ENCODE measurements around the gene SYT8. TPM values are rescaled to one million over a fixed set of nuclear protein-coding genes. Genes with fewer than 3 reads are reported as not detected.

Gene SYT8
- polyA plus RNA-seq, 1 of the 3 experiments (the other 2 are of a cell fraction), result not detected

- H3K9me3 ChIP-seq, result no peaks in the 10 kb centered on the region
- H3K27ac ChIP-seq (ENCODE audit: low read depth in 2 of 2, low read length in 1 of 2), result no peak overlapping the region
- no peak overlapping the region for H3K4me3 ChIP-seq (ENCODE audit: low read depth in 2 of 2, low read length in 1 of 2)
- POLR2A ChIA-PET, result no interaction called here
- H3F3A ChIP-seq (replicated peaks; ENCODE audit: insufficient read depth), result no peaks in the 10 kb centered on the region
- DNase-seq, result no peak
- H3K79me2 ChIP-seq (ENCODE audit: insufficient read depth), result no peaks in the 10 kb centered on the region
- no peak for TF ChIP-seq GABPA (IDR thresholded peaks at IDR 0.05; ENCODE audit: low read depth)
- TF ChIP-seq RCOR1 (IDR thresholded peaks at IDR 0.05; ENCODE audit: low read length), result no peak
- TF ChIP-seq PBX3 (IDR thresholded peaks at IDR 0.05), result no peak
- TF ChIP-seq SIN3A (IDR thresholded peaks at IDR 0.05; ENCODE audit: borderline replicate concordance, low read depth, low read length), result no peak
- no peak for TF ChIP-seq JUND (IDR thresholded peaks at IDR 0.05)
- no peak for TF ChIP-seq NFIC (IDR thresholded peaks at IDR 0.05; ENCODE audit: borderline replicate concordance)
- H3K36me3 ChIP-seq (replicated peaks in 1 of 2; ENCODE audit: control insufficient read depth in 1 of 2, insufficient read depth in 2 of 2, low read length in 1 of 2), result no peaks in the 10 kb centered on the region
- H3K9me2 ChIP-seq, result no peaks in the 10 kb centered on the region
- 76% methylated on average over 13 of the region's 25 CpGs for WGBS (ENCODE audit: low lambda C conversion rate)
- H4K20me1 ChIP-seq (ENCODE audit: insufficient read depth), result no peaks in the 10 kb centered on the region
- no peaks in the 10 kb centered on the region; a peak in 1 of 4 replicates for H3K4me1 ChIP-seq (ENCODE audit: control insufficient read depth in 1 of 2, insufficient read depth in 2 of 2, low read depth in 1 of 2, low read length in 1 of 2)
- H3K9ac ChIP-seq, result no peak overlapping the region
- CTCF ChIA-PET, result interaction anchor here (0.7 to 4.1 kb wide), 5 partner anchors 20 to 299 kb away, joined by 3 to 32 read pairs (median 8); no protein-coding TSS in a partner anchor
- no peak overlapping the region for H3K4me2 ChIP-seq
- H3K27me3 ChIP-seq (ENCODE audit: insufficient read depth), result no peaks in the 10 kb centered on the region
- H2AFZ ChIP-seq (ENCODE audit: low read depth), result no peak overlapping the region
Measured at GRCh38 chr11:1852271-1852876, 17.6 kb downstream of the SYT8 start.

- H3K9me3 ChIP-seq, result no peaks in the 10 kb centered on the region
- H3K27me3 ChIP-seq (ENCODE audit: insufficient read depth), result no peaks in the 10 kb centered on the region
- POLR2A ChIA-PET, result no interaction called here
- no peak within 1 kb of the TSS for H3K27ac ChIP-seq (ENCODE audit: low read depth in 2 of 2, low read length in 1 of 2)
- H3K4me2 ChIP-seq, result no peak within 1 kb of the TSS
- no peak within 1 kb of the TSS for H3K9ac ChIP-seq
- H3K79me2 ChIP-seq (ENCODE audit: insufficient read depth), result no peaks in the 10 kb centered on the region
- H3K4me1 ChIP-seq (ENCODE audit: control insufficient read depth in 1 of 2, insufficient read depth in 2 of 2, low read depth in 1 of 2, low read length in 1 of 2), result no peaks in the 10 kb centered on the region; a peak in 1 of 4 replicates
- no peak within 1 kb of the TSS for H3K4me3 ChIP-seq (ENCODE audit: low read depth in 2 of 2, low read length in 1 of 2)
- no peaks in the 10 kb centered on the region for H4K20me1 ChIP-seq (ENCODE audit: insufficient read depth)
- no peaks in the 10 kb centered on the region for H3F3A ChIP-seq (replicated peaks; ENCODE audit: insufficient read depth)
- CTCF ChIA-PET, result interaction anchor here (0.7 to 4.1 kb wide), 7 partner anchors 21 to 299 kb away, joined by 3 to 32 read pairs (median 7); no protein-coding TSS in a partner anchor
- H2AFZ ChIP-seq (ENCODE audit: low read depth), result no peak within 1 kb of the TSS
- no peak for DNase-seq
- WGBS (ENCODE audit: low lambda C conversion rate), result 71% methylated on average over 18 of the region's 18 CpGs
- H3K36me3 ChIP-seq (replicated peaks in 1 of 2; ENCODE audit: control insufficient read depth in 1 of 2, insufficient read depth in 2 of 2, low read length in 1 of 2), result no peaks in the 10 kb centered on the region
- no peak for TF ChIP-seq PBX3 (IDR thresholded peaks at IDR 0.05)
- TF ChIP-seq FOSL2 (IDR thresholded peaks at IDR 0.05; ENCODE audit: borderline replicate concordance, low read depth), result no peak
- TF ChIP-seq NRF1 (IDR thresholded peaks at IDR 0.05; ENCODE audit: low read depth, low read length), result no peak
- no peak for TF ChIP-seq FOXJ3 (CRISPR knock-in tag; IDR thresholded peaks at IDR 0.05)
- no peak for TF ChIP-seq TCF12 (IDR thresholded peaks at IDR 0.05)
- no peak for TF ChIP-seq IRF3 (IDR thresholded peaks at IDR 0.05; ENCODE audit: low read depth, low read length)
- TF ChIP-seq TAF1 (IDR thresholded peaks at IDR 0.05; ENCODE audit: borderline replicate concordance, low read depth, low read length), result no peak
- no peak for TF ChIP-seq TEAD4 (IDR thresholded peaks at IDR 0.05; ENCODE audit: borderline replicate concordance, insufficient read depth)
- no peak for TF ChIP-seq YY1 (IDR thresholded peaks at IDR 0.05; ENCODE audit: low read depth)
- TF ChIP-seq MXI1 (IDR thresholded peaks at IDR 0.05; ENCODE audit: low read depth, low read length), result no peak
- TF ChIP-seq GATA2 (CRISPR knock-in tag; IDR thresholded peaks at IDR 0.05), result no peak
- no peak for TF ChIP-seq MEF2A (IDR thresholded peaks at IDR 0.05; ENCODE audit: borderline replicate concordance, low read depth)
- no peaks in the 10 kb centered on the region for H3K9me2 ChIP-seq
Measured at GRCh38 chr11:1852877-1853276, 18.1 kb downstream of the SYT8 start, which contains the start of gene LSP1. Gene LSP1 (plus strand): TSS chr11:1853084. CDS start chr11:1853145, 61 bp downstream.
